RWPE2 (cell line): ENCODE data around the gene LDB2.

ENCODE experiments used
- ATAC-seq: fragments of 200-7000 bp; cut with Tn5 transposase; 3 replicates; pipeline ENCODE4 v1.9.1; 2021; ENCODE audit warnings: low read depth
- DNase-seq: peaks from one replicate; pipeline ENCODE4 v3.0.0-alpha.2; 2020; ENCODE audit warnings: low spot score
- H3K27ac ChIP-seq: fragments of 450-650 bp; 2 replicates; pipeline ENCODE4 v1.5.1; 2017; ENCODE audit warnings: mild to moderate bottlenecking; ENCODE audit not compliant: poor library complexity, severe bottlenecking
- H3K27me3 ChIP-seq: fragments of 250-450 bp; sonication (Bioruptor Pico); 2 replicates; pipeline ENCODE4 v1.5.1; 2021; ENCODE audit warnings: mild to moderate bottlenecking, moderate library complexity; ENCODE audit not compliant: insufficient read depth, poor library complexity, severe bottlenecking
- H3K36me3 ChIP-seq: fragments of 250-450 bp; sonication (Bioruptor Pico); 2 replicates; pipeline ENCODE4 v1.5.1; 2020; ENCODE audit warnings: low read depth, mild to moderate bottlenecking, moderate library complexity
- H3K4me1 ChIP-seq: fragments of 250-450 bp; sonication (Bioruptor Pico); 2 replicates; pipeline ENCODE4 v1.5.1; 2021; ENCODE audit warnings: mild to moderate bottlenecking, moderate library complexity; ENCODE audit not compliant: insufficient read depth, poor library complexity, severe bottlenecking
- H3K4me3 ChIP-seq: fragments of 250-450 bp; sonication (Bioruptor Pico); 2 replicates; pipeline ENCODE4 v1.5.1; 2021; ENCODE audit warnings: mild to moderate bottlenecking, moderate library complexity; ENCODE audit not compliant: severe bottlenecking
- H3K9me3 ChIP-seq: fragments of 250-450 bp; sonication (Bioruptor Pico); 2 replicates; pipeline ENCODE4 v1.5.1; 2021; ENCODE audit warnings: mild to moderate bottlenecking, moderate library complexity; ENCODE audit not compliant: severe bottlenecking
- TF ChIP-seq, protein P1 (sequence below): fragments of 450-650 bp; IDR thresholded peaks from one replicate; pipeline ENCODE4 v1.5.1; 2017; ENCODE audit warnings: mild to moderate bottlenecking, moderate library complexity; ENCODE audit not compliant: poor library complexity, severe bottlenecking

The LDB2 gene

DNA sequence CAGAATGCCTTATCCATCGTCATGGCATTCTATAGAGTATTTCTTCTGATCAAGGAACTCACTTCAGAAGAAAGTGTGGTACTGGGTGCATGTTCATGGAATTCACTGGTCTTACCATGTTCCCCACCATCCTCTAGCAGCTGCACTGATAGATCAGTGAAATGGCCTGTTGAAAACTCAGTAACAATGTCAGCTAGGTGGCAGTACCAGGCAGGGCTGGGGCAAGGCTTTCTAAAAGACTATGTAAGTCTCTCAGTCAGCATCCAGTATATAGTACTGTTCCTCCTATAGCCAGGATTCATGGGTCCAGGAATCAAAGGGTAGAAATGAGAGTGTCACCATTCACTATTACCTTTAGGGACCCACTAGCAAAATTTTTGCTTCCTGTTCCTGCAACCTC, 15.8 kb upstream of the LDB2 start:
- Histone ChIP-seq H3K27ac (no peak overlapping the region), H3K4me3 (no peak overlapping the region), H3K9me3 (no peaks in the 10 kb centered on the region), H3K4me1 (no peaks in the 10 kb centered on the region), H3K27me3 (peaks cover 7% of the 10 kb centered on the region), H3K36me3 (no peaks in the 10 kb centered on the region)
- no peak for DNase-seq
- TF ChIP-seq, protein P1, sequence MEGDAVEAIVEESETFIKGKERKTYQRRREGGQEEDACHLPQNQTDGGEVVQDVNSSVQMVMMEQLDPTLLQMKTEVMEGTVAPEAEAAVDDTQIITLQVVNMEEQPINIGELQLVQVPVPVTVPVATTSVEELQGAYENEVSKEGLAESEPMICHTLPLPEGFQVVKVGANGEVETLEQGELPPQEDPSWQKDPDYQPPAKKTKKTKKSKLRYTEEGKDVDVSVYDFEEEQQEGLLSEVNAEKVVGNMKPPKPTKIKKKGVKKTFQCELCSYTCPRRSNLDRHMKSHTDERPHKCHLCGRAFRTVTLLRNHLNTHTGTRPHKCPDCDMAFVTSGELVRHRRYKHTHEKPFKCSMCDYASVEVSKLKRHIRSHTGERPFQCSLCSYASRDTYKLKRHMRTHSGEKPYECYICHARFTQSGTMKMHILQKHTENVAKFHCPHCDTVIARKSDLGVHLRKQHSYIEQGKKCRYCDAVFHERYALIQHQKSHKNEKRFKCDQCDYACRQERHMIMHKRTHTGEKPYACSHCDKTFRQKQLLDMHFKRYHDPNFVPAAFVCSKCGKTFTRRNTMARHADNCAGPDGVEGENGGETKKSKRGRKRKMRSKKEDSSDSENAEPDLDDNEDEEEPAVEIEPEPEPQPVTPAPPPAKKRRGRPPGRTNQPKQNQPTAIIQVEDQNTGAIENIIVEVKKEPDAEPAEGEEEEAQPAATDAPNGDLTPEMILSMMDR, result peak; percentile 17
- ATAC-seq, result 0 out of 3 replicates have a peak, but pooled peaks have one; percentile 43

DNA sequence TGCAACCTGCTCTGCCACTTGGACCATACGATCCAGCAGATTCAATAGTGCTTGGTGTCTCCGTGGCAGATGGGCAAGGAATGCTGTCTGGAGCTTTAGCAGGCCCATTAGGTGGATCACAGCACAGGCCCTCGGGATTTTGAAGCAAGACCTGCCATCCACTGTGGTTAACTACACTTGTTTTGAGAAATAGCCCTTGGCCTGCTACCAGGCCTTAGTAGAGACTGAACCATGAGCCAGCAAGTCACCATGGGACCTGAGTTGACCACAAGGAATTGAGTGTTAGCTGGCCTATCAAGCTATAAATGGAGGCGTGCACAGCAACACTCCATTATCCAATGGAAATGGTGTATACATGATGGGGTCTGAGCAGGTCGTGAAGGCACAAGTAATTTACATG, 14.5 kb upstream of the LDB2 start:
- H3K36me3 ChIP-seq, result no peaks in the 10 kb centered on the region
- no peak overlapping the region for H3K27ac ChIP-seq
- DNase-seq (no peak), ATAC-seq (no peak)
- no peaks in the 10 kb centered on the region for H3K4me1 ChIP-seq
- no peak overlapping the region for H3K4me3 ChIP-seq
- no peaks in the 10 kb centered on the region for H3K9me3 ChIP-seq
- peaks cover 10% of the 10 kb centered on the region for H3K27me3 ChIP-seq
- TF ChIP-seq, protein P1, result no peak

DNA sequence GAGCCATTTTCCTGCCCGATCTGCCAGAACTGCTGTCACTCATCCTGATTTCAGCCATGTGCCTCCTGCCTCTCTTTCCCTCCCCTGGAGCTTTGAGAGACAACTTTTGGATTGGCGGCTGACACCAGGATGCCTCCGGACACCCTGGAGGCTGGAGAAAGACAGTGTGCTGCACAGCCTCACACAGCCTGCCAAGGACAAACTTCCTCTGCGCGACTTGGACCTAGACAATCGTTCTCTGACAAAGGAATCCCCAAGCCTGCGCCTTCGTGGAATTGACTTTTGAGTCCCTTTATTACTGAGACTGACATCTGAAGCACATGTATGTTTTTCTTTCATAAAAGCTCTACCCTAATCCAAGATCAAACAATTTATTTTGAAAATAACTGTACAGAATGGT, 10.8 kb upstream of the LDB2 start:
- no peak for ATAC-seq

DNA sequence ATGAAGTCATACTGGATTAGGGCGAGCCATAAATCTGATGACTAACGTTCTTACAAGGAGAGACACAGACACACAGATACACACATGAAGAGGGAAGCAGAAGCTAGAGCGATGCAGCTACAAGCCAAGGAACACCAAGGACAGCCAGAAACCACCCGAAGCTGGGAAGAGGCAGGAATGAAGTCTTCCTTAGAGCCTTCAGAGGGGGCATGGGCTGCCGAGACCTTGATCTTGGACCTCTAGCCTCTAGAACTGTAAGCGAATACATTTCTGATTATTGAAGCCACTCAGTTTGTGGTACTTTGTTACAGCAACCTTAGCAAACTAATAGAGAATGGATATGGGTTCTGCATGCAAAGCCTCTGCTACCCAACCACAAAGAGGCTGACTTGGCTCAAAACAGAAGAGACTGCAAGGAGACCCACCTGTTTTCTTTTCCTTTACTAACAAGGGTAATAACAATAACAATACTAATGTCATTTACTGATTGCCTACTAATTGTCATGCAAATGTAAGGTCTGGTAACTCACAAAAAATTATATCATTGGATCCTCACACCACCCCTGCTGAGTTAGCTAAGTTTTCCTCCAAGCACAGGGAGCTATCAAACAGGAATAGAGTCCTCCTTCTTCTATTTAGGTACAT, 10.1 kb upstream of the LDB2 start:
- ATAC-seq (no peak), DNase-seq (no peak)
- Histone ChIP-seq H3K9me3 (no peaks in the 10 kb centered on the region), H3K4me3 (no peak overlapping the region), H3K36me3 (no peaks in the 10 kb centered on the region), H3K27ac (no peak overlapping the region), H3K4me1 (no peaks in the 10 kb centered on the region), H3K27me3 (peaks cover 10% of the 10 kb centered on the region)
- TF ChIP-seq, protein P1, result no peak

More for the DNA sequence above, 10.8 kb upstream of the LDB2 start:
- H3K27me3 ChIP-seq, result peaks cover 10% of the 10 kb centered on the region
- H3K36me3 ChIP-seq, result no peaks in the 10 kb centered on the region
- no peak for DNase-seq
- H3K4me3 ChIP-seq, result no peak overlapping the region
- TF ChIP-seq, protein P1, result no peak
- no peaks in the 10 kb centered on the region for H3K9me3 ChIP-seq
- no peak overlapping the region for H3K27ac ChIP-seq
- no peaks in the 10 kb centered on the region for H3K4me1 ChIP-seq

DNA sequence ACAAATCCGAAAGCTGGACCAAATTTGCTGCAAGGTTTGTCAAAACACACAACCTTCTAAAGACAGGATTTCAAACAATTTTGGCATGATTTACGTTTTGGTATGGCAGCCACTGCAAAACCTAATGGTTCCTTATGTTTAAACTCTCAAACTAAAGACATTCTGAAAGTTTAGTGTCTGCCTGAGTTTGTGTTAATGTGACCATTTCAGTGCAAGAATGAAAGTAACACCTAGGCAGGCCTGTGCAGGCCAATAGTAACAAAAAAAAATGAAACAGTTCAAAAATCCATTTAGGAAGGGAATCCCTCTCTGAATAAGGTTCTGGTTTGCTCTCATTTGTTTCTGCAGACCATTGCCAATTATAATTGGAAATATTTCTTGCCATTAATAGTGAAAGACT, 1.9 kb upstream of the LDB2 start:
- DNase-seq, result no peak
- TF ChIP-seq, protein P1, result no peak
- Histone ChIP-seq H3K4me1 (no peaks in the 10 kb centered on the region), H3K36me3 (no peaks in the 10 kb centered on the region), H3K4me3 (no peak overlapping the region), H3K27ac (no peak overlapping the region), H3K9me3 (no peaks in the 10 kb centered on the region), H3K27me3 (peaks cover 17% of the 10 kb centered on the region)
- no peak for ATAC-seq
